GM18526 (cell line): ENCODE measurements around the gene EFHC1.

Source experiments
- POLR2A ChIP-seq: IDR thresholded peaks from 3 replicates; pipeline ENCODE4 v1.6.1; 2011; ENCODE audit not compliant: insufficient read length; ENCODE audit errors: extremely low read depth

Gene EFHC1

GRCh38 chr6:52515219-52515960 is 95.2 kb downstream of the EFHC1 start:
- no peak for TF ChIP-seq POLR2A

- TF ChIP-seq POLR2A: no peak
These were observed 96.1 kb downstream of the EFHC1 start for GRCh38 chr6:52516269-52516668.

- no peak for TF ChIP-seq POLR2A
These were observed 96.8 kb downstream of the EFHC1 start for GRCh38 chr6:52516943-52517342.

GRCh38 chr6:52517502-52518278 is 97.5 kb downstream of the EFHC1 start:
- no peak for TF ChIP-seq POLR2A

GRCh38 chr6:52518279-52518945 is 98.3 kb downstream of the EFHC1 start:
- TF ChIP-seq POLR2A: no peak

GRCh38 chr6:52519618-52520017 is 99.5 kb downstream of the EFHC1 start:
- no peak for TF ChIP-seq POLR2A

GRCh38 chr6:52522151-52522626 is 102.0 kb downstream of the EFHC1 start:
- no peak for TF ChIP-seq POLR2A

GRCh38 chr6:52522655-52523054 is 102.5 kb downstream of the EFHC1 start:
- TF ChIP-seq POLR2A: no peak

GRCh38 chr6:52523378-52524142 is 103.4 kb downstream of the EFHC1 start:
- no peak for TF ChIP-seq POLR2A

- no peak for TF ChIP-seq POLR2A
These were observed 104.8 kb downstream of the EFHC1 start for GRCh38 chr6:52524918-52525317.

- no peak for TF ChIP-seq POLR2A
These were observed 106.5 kb downstream of the EFHC1 start for GRCh38 chr6:52526634-52527033.

GRCh38 chr6:52527436-52527835 is 107.3 kb downstream of the EFHC1 start:
- no peak for TF ChIP-seq POLR2A

GRCh38 chr6:52529311-52529710 is 109.2 kb downstream of the EFHC1 start:
- TF ChIP-seq POLR2A: no peak

GRCh38 chr6:52530351-52530750 is 110.2 kb downstream of the EFHC1 start:
- no peak for TF ChIP-seq POLR2A

- TF ChIP-seq POLR2A: no peak
These were observed 111.3 kb downstream of the EFHC1 start for GRCh38 chr6:52531396-52531795.
